GM23338 (cell line): ENCODE data around the gene SLC9A9. TPM values are rescaled to one million over a fixed set of nuclear protein-coding genes. Genes with fewer than 3 reads are reported as not detected.

Source experiments
- ATAC-seq: fragments of 200-7000 bp; cut with Tn5 transposase; 3 replicates; pipeline ENCODE4 v1.9.1; 2020
- DNase-seq: peaks from one replicate; pipeline ENCODE4 v3.0.0-alpha.2; 2015; ENCODE audit warnings: low spot score
- H2AFZ ChIP-seq: fragments of 200-600 bp; sonication (generic); 2 replicates; pipeline ENCODE4 v1.8.0; 2016; ENCODE audit warnings: antibody characterized with exemption, mild to moderate bottlenecking, moderate library complexity
- H3F3A ChIP-seq: fragments of 200-600 bp; sonication (generic); replicated peaks from 2 replicates; pipeline ENCODE4 v1.8.0; 2017; ENCODE audit warnings: antibody characterized with exemption, mixed run types, low read depth
- H3K27ac ChIP-seq: fragments of 200-600 bp; sonication (generic); 2 replicates; pipeline ENCODE4 v1.6.1; 2016; ENCODE audit warnings: low read depth
- H3K27me3 ChIP-seq: fragments of 200-600 bp; sonication (generic); 2 replicates; pipeline ENCODE4 v1.8.0; 2016; ENCODE audit warnings: mild to moderate bottlenecking, mixed run types, moderate library complexity; ENCODE audit not compliant: insufficient read depth
- H3K36me3 ChIP-seq: fragments of 200-600 bp; sonication (generic); 2 replicates; pipeline ENCODE4 v1.8.0; 2016; ENCODE audit warnings: mild to moderate bottlenecking; ENCODE audit not compliant: insufficient read depth
- H3K4me1 ChIP-seq: fragments of 200-600 bp; sonication (generic); 2 replicates; pipeline ENCODE4 v1.8.0; 2016; ENCODE audit warnings: mild to moderate bottlenecking, moderate library complexity; ENCODE audit not compliant: insufficient read depth
- H3K4me2 ChIP-seq: fragments of 200-600 bp; sonication (generic); 2 replicates; pipeline ENCODE4 v1.7.1; 2017; ENCODE audit warnings: mixed run types
- H3K4me3 ChIP-seq: fragments of 200-600 bp; sonication (generic); 2 replicates; pipeline ENCODE4 v1.6.1; 2016; ENCODE audit warnings: mixed run types
- H3K79me2 ChIP-seq: fragments of 200-600 bp; sonication (generic); replicated peaks from 2 replicates; pipeline ENCODE4 v1.8.0; 2017; ENCODE audit warnings: mild to moderate bottlenecking; ENCODE audit not compliant: insufficient read depth
- H3K9me2 ChIP-seq: fragments of 200-600 bp; sonication (generic); 2 replicates; pipeline ENCODE4 v1.8.0; 2017; ENCODE audit not compliant: insufficient read depth
- H4K20me1 ChIP-seq: fragments of 200-600 bp; sonication (generic); replicated peaks from 2 replicates; pipeline ENCODE4 v1.8.0; 2017; ENCODE audit warnings: mild to moderate bottlenecking; ENCODE audit not compliant: insufficient read depth
- H3K27ac Mint-ChIP-seq: 2 replicates; pipeline ENCODE4 v1.8.0; 2020; ENCODE audit warnings: inconsistent platforms, mild to moderate bottlenecking, moderate library complexity, mixed read lengths
- H3K27me3 Mint-ChIP-seq: 3 replicates; pipeline ENCODE4 v1.8.0; 2022; ENCODE audit warnings: low read depth, mild to moderate bottlenecking, moderate library complexity, mixed read lengths, inconsistent platforms; ENCODE audit not compliant: insufficient read depth, poor library complexity
- H3K36me3 Mint-ChIP-seq: 3 replicates; pipeline ENCODE4 v1.8.0; 2021; ENCODE audit warnings: low read depth, mild to moderate bottlenecking, inconsistent platforms, moderate library complexity, mixed read lengths
- H3K4me1 Mint-ChIP-seq: 3 replicates; pipeline ENCODE4 v1.8.0; 2020; ENCODE audit warnings: mild to moderate bottlenecking, inconsistent platforms, mixed read lengths
- H3K4me3 Mint-ChIP-seq: 3 replicates; pipeline ENCODE4 v1.8.0; 2021; ENCODE audit warnings: moderate library complexity, mild to moderate bottlenecking, inconsistent platforms, mixed read lengths
- H3K9me3 Mint-ChIP-seq: 3 replicates; pipeline ENCODE4 v1.8.0; 2020; ENCODE audit warnings: moderate library complexity, mild to moderate bottlenecking, inconsistent platforms, mixed read lengths
- CREB1 ChIP-seq: fragments of 250-450 bp; sonication (Bioruptor Pico); IDR thresholded peaks from 2 replicates; pipeline ENCODE4 v1.5.0; 2020; ENCODE audit warnings: low read depth, mild to moderate bottlenecking, moderate library complexity
- EZH2phosphoT487 ChIP-seq: fragments of 200-600 bp; sonication (generic); IDR thresholded peaks from one replicate; pipeline ENCODE4 v1.8.1; 2018; ENCODE audit warnings: antibody characterized with exemption; ENCODE audit not compliant: unreplicated experiment
- NANOG ChIP-seq: IDR thresholded peaks from 2 replicates; pipeline ENCODE4 v1.6.1; 2016; ENCODE audit warnings: antibody characterized with exemption, borderline replicate concordance
- POLR2AphosphoS5 ChIP-seq: IDR thresholded peaks from 2 replicates; pipeline ENCODE4 v1.6.1; 2016; ENCODE audit warnings: antibody characterized with exemption, low read depth
- ZNF114 ChIP-seq: fragments of 250-450 bp; sonication (Bioruptor Pico); IDR thresholded peaks from 2 replicates; pipeline ENCODE4 v1.5.0; 2020; ENCODE audit warnings: mild to moderate bottlenecking, moderate library complexity
- polyA plus RNA-seq: library from polyadenylated mRNA; unstranded; fragments of >200 nt; fragmentation: Nextera tagmentation; extraction: Ambion mirVana; gene quantifications from 2 replicates; pipeline ENCODE4 v1.2.1, GENCODE V29; 2016
- total RNA-seq: library from RNA; depleted of rRNA; stranded (reverse); fragments of >200 nt; shearing (Covaris generic); gene quantifications from 2 replicates; pipeline ENCODE4 v1.2.3, GENCODE V29; 2014
- TF ChIP-seq, protein P1 (sequence below), 2 experiments: fragments of 200-600 bp in 1 of 2; sonication (generic) in 1 of 2; conservative IDR thresholded peaks; 2 replicates each; pipeline versions ENCODE4 v1.5.1 to v1.6.1; 2016 to 2017; ENCODE audit warnings: antibody characterized with exemption in 2 of 2, low read depth in 2 of 2, mild to moderate bottlenecking in 2 of 2, moderate library complexity in 1 of 2
- TF ChIP-seq, protein P2 (sequence below): IDR thresholded peaks from 2 replicates; pipeline ENCODE4 v1.6.1; 2016; ENCODE audit warnings: antibody characterized with exemption
- TF ChIP-seq, protein P3 (sequence below): fragments of 250-450 bp; sonication (Bioruptor Pico); IDR thresholded peaks from 2 replicates; pipeline ENCODE4 v1.5.0; 2020; ENCODE audit warnings: mild to moderate bottlenecking, moderate library complexity

Gene SLC9A9
- total and polyA plus RNA-seq, 2 experiments from 2014 or later = 1.3 to 1.6 TPM

DNA sequence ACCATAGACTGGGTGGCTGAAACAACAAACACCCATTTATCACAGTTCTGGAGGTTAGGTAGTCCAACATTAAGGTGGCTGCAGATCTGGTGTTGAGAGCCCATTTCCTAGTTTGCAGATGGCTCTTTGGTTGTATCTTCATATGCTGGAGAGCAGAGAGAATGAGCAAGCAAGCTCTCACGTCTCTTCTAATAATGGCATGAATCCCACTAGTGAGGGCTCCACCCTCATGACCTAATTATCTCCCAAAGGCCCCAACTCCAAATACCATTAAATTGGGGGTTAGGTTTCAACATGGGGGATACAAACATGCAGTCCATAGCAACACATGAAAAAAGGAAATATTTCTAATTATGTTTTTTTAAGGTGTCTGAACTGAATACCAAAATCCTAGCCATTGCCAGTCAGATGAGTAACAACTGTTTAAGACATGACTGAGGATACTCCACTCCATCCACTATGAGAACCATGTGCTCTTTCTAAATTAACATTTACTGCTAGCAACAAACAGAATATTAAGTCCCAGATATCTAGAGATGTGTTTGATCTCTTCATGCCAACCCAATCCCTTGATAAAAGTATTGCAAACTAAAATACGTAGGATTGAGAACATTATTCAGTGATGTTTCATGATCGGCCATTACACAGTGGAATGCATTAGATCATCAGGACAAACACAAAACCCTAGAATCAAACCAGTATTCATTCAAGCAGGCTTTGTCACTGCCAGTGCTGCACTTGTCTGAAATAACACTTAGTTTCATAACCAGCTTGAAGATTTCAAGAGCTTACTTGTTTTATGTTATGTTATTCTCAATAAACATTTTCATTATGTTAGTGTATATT is 340.3 kb downstream of the SLC9A9 start:
- Histone ChIP-seq H4K20me1 (no peaks in the 10 kb centered on the region), H3K4me2 (no peak overlapping the region), H2AFZ (no peak overlapping the region), H3K79me2 (no peaks in the 10 kb centered on the region), H3K27me3 (no peaks in the 10 kb centered on the region), H3K36me3 (no peaks in the 10 kb centered on the region), H3F3A (no peaks in the 10 kb centered on the region), H3K4me3 (no peak overlapping the region), H3K4me1 (no peaks in the 10 kb centered on the region), H3K9me2 (no peaks in the 10 kb centered on the region; the same call in none of the 2 replicates), H3K27ac (no peak overlapping the region)
- H3K9me3 Mint-ChIP-seq = no peaks in the 10 kb centered on the region
- no peak overlapping the region for H3K27ac Mint-ChIP-seq
- no peak overlapping the region for H3K4me3 Mint-ChIP-seq
- DNase-seq (no peak), ATAC-seq (no peak)
- H3K4me1 Mint-ChIP-seq = no peaks in the 10 kb centered on the region
- no peaks in the 10 kb centered on the region for H3K27me3 Mint-ChIP-seq
- no peaks in the 10 kb centered on the region for H3K36me3 Mint-ChIP-seq
- TF ChIP-seq NANOG (no peak), POLR2AphosphoS5 (no peak), ZNF114 (CRISPR knock-in tag) (no peak), CREB1 (no peak), EZH2phosphoT487 (no peak)
- TF ChIP-seq, protein P1, sequence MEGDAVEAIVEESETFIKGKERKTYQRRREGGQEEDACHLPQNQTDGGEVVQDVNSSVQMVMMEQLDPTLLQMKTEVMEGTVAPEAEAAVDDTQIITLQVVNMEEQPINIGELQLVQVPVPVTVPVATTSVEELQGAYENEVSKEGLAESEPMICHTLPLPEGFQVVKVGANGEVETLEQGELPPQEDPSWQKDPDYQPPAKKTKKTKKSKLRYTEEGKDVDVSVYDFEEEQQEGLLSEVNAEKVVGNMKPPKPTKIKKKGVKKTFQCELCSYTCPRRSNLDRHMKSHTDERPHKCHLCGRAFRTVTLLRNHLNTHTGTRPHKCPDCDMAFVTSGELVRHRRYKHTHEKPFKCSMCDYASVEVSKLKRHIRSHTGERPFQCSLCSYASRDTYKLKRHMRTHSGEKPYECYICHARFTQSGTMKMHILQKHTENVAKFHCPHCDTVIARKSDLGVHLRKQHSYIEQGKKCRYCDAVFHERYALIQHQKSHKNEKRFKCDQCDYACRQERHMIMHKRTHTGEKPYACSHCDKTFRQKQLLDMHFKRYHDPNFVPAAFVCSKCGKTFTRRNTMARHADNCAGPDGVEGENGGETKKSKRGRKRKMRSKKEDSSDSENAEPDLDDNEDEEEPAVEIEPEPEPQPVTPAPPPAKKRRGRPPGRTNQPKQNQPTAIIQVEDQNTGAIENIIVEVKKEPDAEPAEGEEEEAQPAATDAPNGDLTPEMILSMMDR (conservative IDR thresholded peaks at IDR 0.05; ENCODE audit: low read depth in 2 of 2) = no peak
- TF ChIP-seq, protein P2, sequence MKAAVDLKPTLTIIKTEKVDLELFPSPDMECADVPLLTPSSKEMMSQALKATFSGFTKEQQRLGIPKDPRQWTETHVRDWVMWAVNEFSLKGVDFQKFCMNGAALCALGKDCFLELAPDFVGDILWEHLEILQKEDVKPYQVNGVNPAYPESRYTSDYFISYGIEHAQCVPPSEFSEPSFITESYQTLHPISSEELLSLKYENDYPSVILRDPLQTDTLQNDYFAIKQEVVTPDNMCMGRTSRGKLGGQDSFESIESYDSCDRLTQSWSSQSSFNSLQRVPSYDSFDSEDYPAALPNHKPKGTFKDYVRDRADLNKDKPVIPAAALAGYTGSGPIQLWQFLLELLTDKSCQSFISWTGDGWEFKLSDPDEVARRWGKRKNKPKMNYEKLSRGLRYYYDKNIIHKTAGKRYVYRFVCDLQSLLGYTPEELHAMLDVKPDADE = no peak
- TF ChIP-seq, protein P3, sequence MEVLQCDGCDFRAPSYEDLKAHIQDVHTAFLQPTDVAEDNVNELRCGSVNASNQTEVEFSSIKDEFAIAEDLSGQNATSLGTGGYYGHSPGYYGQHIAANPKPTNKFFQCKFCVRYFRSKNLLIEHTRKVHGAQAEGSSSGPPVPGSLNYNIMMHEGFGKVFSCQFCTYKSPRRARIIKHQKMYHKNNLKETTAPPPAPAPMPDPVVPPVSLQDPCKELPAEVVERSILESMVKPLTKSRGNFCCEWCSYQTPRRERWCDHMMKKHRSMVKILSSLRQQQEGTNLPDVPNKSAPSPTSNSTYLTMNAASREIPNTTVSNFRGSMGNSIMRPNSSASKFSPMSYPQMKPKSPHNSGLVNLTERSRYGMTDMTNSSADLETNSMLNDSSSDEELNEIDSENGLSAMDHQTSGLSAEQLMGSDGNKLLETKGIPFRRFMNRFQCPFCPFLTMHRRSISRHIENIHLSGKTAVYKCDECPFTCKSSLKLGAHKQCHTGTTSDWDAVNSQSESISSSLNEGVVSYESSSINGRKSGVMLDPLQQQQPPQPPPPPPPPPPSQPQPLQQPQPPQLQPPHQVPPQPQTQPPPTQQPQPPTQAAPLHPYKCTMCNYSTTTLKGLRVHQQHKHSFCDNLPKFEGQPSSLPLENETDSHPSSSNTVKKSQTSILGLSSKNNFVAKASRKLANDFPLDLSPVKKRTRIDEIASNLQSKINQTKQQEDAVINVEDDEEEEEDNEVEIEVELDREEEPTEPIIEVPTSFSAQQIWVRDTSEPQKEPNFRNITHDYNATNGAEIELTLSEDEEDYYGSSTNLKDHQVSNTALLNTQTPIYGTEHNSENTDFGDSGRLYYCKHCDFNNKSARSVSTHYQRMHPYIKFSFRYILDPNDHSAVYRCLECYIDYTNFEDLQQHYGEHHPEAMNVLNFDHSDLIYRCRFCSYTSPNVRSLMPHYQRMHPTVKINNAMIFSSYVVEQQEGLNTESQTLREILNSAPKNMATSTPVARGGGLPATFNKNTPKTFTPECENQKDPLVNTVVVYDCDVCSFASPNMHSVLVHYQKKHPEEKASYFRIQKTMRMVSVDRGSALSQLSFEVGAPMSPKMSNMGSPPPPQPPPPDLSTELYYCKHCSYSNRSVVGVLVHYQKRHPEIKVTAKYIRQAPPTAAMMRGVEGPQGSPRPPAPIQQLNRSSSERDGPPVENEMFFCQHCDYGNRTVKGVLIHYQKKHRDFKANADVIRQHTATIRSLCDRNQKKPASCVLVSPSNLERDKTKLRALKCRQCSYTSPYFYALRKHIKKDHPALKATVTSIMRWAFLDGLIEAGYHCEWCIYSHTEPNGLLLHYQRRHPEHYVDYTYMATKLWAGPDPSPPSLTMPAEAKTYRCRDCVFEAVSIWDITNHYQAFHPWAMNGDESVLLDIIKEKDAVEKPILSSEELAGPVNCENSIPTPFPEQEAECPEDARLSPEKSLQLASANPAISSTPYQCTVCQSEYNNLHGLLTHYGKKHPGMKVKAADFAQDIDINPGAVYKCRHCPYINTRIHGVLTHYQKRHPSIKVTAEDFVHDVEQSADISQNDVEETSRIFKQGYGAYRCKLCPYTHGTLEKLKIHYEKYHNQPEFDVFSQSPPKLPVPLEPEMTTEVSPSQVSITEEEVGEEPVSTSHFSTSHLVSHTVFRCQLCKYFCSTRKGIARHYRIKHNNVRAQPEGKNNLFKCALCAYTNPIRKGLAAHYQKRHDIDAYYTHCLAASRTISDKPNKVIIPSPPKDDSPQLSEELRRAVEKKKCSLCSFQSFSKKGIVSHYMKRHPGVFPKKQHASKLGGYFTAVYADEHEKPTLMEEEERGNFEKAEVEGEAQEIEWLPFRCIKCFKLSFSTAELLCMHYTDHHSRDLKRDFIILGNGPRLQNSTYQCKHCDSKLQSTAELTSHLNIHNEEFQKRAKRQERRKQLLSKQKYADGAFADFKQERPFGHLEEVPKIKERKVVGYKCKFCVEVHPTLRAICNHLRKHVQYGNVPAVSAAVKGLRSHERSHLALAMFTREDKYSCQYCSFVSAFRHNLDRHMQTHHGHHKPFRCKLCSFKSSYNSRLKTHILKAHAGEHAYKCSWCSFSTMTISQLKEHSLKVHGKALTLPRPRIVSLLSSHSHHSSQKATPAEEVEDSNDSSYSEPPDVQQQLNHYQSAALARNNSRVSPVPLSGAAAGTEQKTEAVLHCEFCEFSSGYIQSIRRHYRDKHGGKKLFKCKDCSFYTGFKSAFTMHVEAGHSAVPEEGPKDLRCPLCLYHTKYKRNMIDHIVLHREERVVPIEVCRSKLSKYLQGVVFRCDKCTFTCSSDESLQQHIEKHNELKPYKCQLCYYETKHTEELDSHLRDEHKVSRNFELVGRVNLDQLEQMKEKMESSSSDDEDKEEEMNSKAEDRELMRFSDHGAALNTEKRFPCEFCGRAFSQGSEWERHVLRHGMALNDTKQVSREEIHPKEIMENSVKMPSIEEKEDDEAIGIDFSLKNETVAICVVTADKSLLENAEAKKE = no peak
